Natural killer cell (primary cell): Measurements from ENCODE around the gene ITIH2. TPM values are rescaled to one million over a fixed set of nuclear protein-coding genes. Genes with fewer than 3 reads are reported as not detected.

Experiments
- ATAC-seq, 3 donors: fragments of 150-1000 bp in 2 of 3; fragments of 200-7000 bp in 1 of 3; cut with Tn5 transposase; 1 replicate in 1 of 3; 2 replicates in 2 of 3; pipeline ENCODE4 v1.10.0; 2021; ENCODE audit warnings: mild to moderate bottlenecking in 2 of 3, moderate library complexity in 2 of 3
- DNase-seq, 2 donors: peaks; one replicate each; pipeline versions ENCODE4 v3.0.0 to v3.0.0-alpha.2; 2013 to 2021; ENCODE audit warnings: mixed read lengths in 1 of 2
- H3K27ac ChIP-seq: one replicate; pipeline ENCODE4 v1.5.1; 2013; ENCODE audit warnings: mild to moderate bottlenecking, low read length
- H3K27me3 ChIP-seq: one replicate; pipeline ENCODE4 v1.6.1; 2013; ENCODE audit warnings: low read length; ENCODE audit not compliant: control insufficient read depth, insufficient read depth
- H3K36me3 ChIP-seq: one replicate; pipeline ENCODE4 v1.6.1; 2013; ENCODE audit warnings: low read length; ENCODE audit not compliant: control insufficient read depth, insufficient read depth
- H3K4me1 ChIP-seq: one replicate; pipeline ENCODE4 v1.6.1; 2013; ENCODE audit warnings: low read length; ENCODE audit not compliant: control insufficient read depth, insufficient read depth
- H3K4me3 ChIP-seq: one replicate; pipeline ENCODE4 v1.5.1; 2013; ENCODE audit warnings: low read length
- H3K9me3 ChIP-seq: one replicate; pipeline ENCODE4 v1.6.1; 2013; ENCODE audit warnings: low read length; ENCODE audit not compliant: control insufficient read depth, insufficient read depth
- H3K27ac Mint-ChIP-seq, 2 donors: one replicate each; pipeline ENCODE4 v1.8.0; 2022; ENCODE audit warnings: mild to moderate bottlenecking in 2 of 2, mixed read lengths in 2 of 2, moderate library complexity in 1 of 2
- H3K27me3 Mint-ChIP-seq, 2 donors: one replicate each; pipeline ENCODE4 v1.8.0; 2022; ENCODE audit warnings: low read depth in 2 of 2, mixed read lengths in 2 of 2
- H3K36me3 Mint-ChIP-seq: one replicate; pipeline ENCODE4 v1.8.0; 2022; ENCODE audit warnings: mixed read lengths
- H3K4me1 Mint-ChIP-seq, 2 donors: one replicate each; pipeline ENCODE4 v1.8.0; 2022; ENCODE audit warnings: mixed read lengths in 2 of 2
- H3K4me3 Mint-ChIP-seq: one replicate; pipeline ENCODE4 v1.8.0; 2022; ENCODE audit warnings: mild to moderate bottlenecking, moderate library complexity, mixed read lengths
- H3K9me3 Mint-ChIP-seq, 2 donors: one replicate each; pipeline ENCODE4 v1.8.0; 2022; ENCODE audit warnings: mixed read lengths in 2 of 2
- WGBS: methylation state at CpG from one replicate; pipeline ENCODE4 v1.1.7; 2013; ENCODE audit warnings: missing lambda C conversion rate; ENCODE audit not compliant: insufficient coverage; 5-methylcytosine and 5-hydroxymethylcytosine counted together
- intact Hi-C: fragments of 100-400 bp; cut with micrococcal nuclease; formaldehyde crosslinking; loops from one replicate; pipeline ENCODE4 v1.14.2; 2022
- total RNA-seq, 4 donors: library from RNA; stranded (reverse); fragments of 120-200 nt in 1 of 4; gene quantifications; one replicate each; pipeline versions ENCODE4 v1.2.3 to v1.2.4, GENCODE V29; 2013 to 2022
- TF ChIP-seq, protein P1 (sequence below): fragments of 200-600 bp; IDR thresholded peaks from one replicate; pipeline ENCODE4 v1.8.0; 2022; ENCODE audit warnings: antibody characterized with exemption

Gene ITIH2
- total RNA-seq, 3 donors from 2014 or later (not counting 1 experiment from before 2014, with no cell fraction given): not detected

DNA sequence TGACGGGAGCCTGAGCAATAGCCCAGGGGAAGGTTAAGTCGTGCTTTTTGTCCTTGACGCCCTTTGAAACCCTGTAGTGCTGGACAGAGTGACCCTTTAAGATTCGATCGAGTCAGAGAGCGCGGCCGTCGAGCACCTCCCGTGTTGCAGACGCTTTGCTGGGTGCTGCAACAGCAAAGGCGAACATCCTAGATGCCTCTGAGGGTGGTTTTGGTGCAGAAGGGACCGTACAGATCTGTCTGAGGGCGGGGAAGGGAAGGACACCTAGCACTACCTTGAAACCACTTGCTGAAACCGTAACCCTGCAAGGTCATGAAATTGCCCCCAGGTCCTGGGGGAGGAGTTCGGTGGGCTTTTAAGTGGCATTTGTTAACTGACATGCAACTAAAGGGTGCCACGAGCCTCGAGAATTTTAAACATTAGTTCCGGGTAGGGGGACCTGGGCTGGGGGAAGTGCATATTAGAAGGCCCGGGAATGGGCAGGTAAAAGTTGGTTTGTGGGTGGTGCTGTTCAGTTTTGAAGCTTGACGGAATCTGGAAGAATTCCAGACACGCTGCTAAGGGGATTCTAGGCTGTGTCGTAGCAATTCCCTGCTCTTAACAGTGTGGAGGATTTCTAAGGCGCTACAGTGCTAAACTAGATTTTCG, 85.6 kb downstream of the ITIH2 start:
- Histone ChIP-seq H3K27me3 (no peaks in the 10 kb centered on the region), H3K4me1 (peaks cover 19% of the 10 kb centered on the region), H3K36me3 (peaks cover 9% of the 10 kb centered on the region), H3K27ac (peak overlapping the region; percentile 63), H3K4me3 (peak overlapping the region; percentile 87), H3K9me3 (no peaks in the 10 kb centered on the region)
- Mint-ChIP-seq H3K4me1 (peaks cover 44 to 48% of the 10 kb centered on the region in 2 donors), H3K27me3 (no peaks in the 10 kb centered on the region), H3K27ac (no peak overlapping the region), H3K36me3 (no peaks in the 10 kb centered on the region), H3K4me3 (no peak overlapping the region), H3K9me3 (no peaks in the 10 kb centered on the region)
- WGBS: 4% methylated on average over 24 of the region's 25 CpGs
- no peak for DNase-seq
- intact Hi-C loops: loop anchor here (1.0 kb wide), 1 partner anchor 30 kb away; the partner anchor contains the start of gene TAF3
- TF ChIP-seq, protein P1, sequence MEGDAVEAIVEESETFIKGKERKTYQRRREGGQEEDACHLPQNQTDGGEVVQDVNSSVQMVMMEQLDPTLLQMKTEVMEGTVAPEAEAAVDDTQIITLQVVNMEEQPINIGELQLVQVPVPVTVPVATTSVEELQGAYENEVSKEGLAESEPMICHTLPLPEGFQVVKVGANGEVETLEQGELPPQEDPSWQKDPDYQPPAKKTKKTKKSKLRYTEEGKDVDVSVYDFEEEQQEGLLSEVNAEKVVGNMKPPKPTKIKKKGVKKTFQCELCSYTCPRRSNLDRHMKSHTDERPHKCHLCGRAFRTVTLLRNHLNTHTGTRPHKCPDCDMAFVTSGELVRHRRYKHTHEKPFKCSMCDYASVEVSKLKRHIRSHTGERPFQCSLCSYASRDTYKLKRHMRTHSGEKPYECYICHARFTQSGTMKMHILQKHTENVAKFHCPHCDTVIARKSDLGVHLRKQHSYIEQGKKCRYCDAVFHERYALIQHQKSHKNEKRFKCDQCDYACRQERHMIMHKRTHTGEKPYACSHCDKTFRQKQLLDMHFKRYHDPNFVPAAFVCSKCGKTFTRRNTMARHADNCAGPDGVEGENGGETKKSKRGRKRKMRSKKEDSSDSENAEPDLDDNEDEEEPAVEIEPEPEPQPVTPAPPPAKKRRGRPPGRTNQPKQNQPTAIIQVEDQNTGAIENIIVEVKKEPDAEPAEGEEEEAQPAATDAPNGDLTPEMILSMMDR: no peak
- ATAC-seq: no peak

DNA sequence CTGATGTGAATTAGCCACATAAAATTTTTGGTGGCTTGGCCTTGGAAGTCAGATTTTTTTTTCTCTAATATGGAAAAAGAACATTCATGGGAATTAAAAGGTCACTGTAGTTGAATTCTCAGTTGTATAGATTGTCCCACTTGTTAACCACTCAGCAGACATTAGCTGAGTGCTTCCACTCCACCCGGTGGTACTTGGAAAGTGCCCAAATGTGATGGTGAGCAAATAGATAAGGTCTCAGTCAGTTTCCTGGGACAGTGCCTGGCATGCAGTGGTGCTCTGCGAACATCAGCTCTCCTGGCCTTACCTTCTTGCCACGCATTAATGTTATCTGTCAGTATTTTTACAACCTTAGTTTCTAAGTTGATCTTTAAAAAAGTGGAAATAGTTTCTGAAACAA, 86.3 kb downstream of the ITIH2 start:
- TF ChIP-seq, protein P1: no peak
- Histone ChIP-seq H3K9me3 (no peaks in the 10 kb centered on the region), H3K36me3 (peaks cover 9% of the 10 kb centered on the region), H3K27ac (no peak overlapping the region), H3K4me3 (no peak overlapping the region), H3K27me3 (no peaks in the 10 kb centered on the region), H3K4me1 (peaks cover 19% of the 10 kb centered on the region)
- intact Hi-C loops: no loop called here
- Mint-ChIP-seq H3K4me3 (no peak overlapping the region), H3K27me3 (no peaks in the 10 kb centered on the region), H3K36me3 (no peaks in the 10 kb centered on the region), H3K9me3 (no peaks in the 10 kb centered on the region), H3K4me1 (peaks cover 50 to 51% of the 10 kb centered on the region in 2 donors), H3K27ac (no peak overlapping the region)
- 60% methylated on average over 3 of the region's 3 CpGs for WGBS
- ATAC-seq (no peak), DNase-seq (peak in 1 of 2 donors; percentile 9)

DNA sequence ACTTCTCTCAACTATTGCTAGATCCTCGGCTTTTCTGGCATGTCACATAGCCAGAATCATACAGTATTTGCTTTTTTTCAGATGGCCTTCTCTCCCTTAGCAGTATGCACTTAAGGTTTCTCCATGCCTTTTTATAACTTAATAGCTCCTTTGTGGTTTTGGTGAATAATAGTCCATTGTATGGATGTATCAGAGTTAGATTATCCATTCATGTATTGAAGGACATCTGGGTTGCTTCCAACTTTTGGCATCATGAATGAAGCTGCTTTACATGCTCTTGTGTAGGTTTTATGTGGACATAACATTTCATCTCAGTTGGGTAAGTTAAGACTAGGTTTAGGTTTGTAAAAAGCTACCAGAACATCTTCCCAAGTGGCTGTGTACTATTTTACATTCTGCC, 89.4 kb downstream of the ITIH2 start:
- WGBS: 96% methylated on average over 1 of the region's 1 CpG
- intact Hi-C loops: no loop called here
- ATAC-seq (no peak), DNase-seq (no peak)
- TF ChIP-seq, protein P1: no peak
- Histone ChIP-seq H3K36me3 (peaks cover 21% of the 10 kb centered on the region), H3K4me1 (peaks cover 11% of the 10 kb centered on the region), H3K27ac (no peak overlapping the region), H3K27me3 (no peaks in the 10 kb centered on the region), H3K4me3 (no peak overlapping the region), H3K9me3 (no peaks in the 10 kb centered on the region)
- peaks cover 9% of the 10 kb centered on the region for H3K36me3 Mint-ChIP-seq
- H3K4me3 Mint-ChIP-seq: no peak overlapping the region
- no peaks in the 10 kb centered on the region for H3K9me3 Mint-ChIP-seq
- peaks cover 69 to 82% of the 10 kb centered on the region in 2 donors for H3K4me1 Mint-ChIP-seq
- H3K27me3 Mint-ChIP-seq: no peaks in the 10 kb centered on the region
- H3K27ac Mint-ChIP-seq: peak overlapping the region in 1 of 2 donors; percentile 20
